Measurements from ENCODE around the gene SPATA12.

GRCh38 chr3:57095363-57095762 lies 34.9 kb downstream of the SPATA12 start:
- TF ChIP-seq CTCF (IDR thresholded peaks at IDR 0.05) (no peak), POLR2A (IDR thresholded peaks at IDR 0.05) (no peak)
